Occipital lobe (tissue), 2 donors: ENCODE measurements around the gene LRRK1. TPM values are rescaled to one million over a fixed set of nuclear protein-coding genes. Genes with fewer than 3 reads are reported as not detected.
A peak's percentile ranks its signal among the peaks of the same experiment; 100 is the strongest.
"Not testable (repeated sequence)": the region's sequence is repeated elsewhere in the genome, so short reads cannot be mapped to it uniquely, and the experiment has no call there.

ENCODE experiments used
- DNase-seq: peaks from one replicate; lab custom pipeline; 2025; lab: John Stamatoyannopoulos, UW
- total RNA-seq: library from RNA; depleted of rRNA; stranded (reverse); fragments of >200 nt; gene quantifications from one replicate; pipeline ENCODE4 v1.2.3, GENCODE V29; 2014

The LRRK1 gene
- total RNA-seq, 1 donor from 2014 or later = 1.4 TPM

DNA sequence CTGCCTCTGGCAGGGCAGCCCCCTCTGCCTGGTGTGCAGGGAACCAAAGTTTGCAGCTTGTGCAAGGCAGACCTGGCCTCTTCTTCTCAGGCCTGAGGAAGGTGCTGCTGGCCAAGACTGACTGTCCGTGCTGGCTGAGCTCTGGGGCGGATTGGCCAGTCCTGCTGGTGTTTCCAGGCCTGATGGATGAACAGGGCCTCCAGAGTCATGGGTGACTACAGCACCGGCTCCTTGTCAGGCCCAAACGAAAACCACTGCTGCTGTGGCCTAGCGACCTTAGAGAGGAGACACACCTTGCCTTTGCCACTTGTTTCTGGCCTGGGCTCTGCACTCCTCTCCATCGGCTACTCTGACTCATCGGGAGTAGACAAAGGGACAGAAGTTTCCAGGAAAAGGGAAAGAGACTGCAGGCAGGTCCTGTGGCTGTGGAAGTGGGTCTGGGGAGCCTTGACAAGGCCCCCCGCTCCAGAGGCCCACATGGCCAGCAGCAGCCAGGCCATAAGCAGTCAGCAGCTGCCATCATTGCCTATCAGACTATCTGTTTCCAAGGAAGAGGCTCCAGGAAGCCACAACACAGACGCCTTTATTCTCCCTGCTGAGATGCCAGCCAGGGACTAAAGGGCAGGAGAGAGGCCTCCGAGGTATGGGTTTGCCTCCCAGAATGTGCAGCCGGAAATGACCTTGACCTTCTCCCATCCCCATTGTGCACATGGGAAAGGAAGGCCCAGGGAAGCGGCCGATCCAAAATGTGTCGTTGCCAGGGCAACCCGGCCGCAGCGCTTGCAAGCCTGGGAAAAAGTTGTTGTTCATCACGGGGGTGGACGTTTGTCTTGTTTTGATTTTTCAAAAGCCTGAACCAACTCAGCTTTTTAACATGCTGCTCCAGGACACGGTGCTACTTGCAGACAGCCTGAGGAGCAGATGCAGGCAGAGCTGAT is 172.2 kb downstream of the LRRK1 start:
- peak; percentile 13 for DNase-seq

DNA sequence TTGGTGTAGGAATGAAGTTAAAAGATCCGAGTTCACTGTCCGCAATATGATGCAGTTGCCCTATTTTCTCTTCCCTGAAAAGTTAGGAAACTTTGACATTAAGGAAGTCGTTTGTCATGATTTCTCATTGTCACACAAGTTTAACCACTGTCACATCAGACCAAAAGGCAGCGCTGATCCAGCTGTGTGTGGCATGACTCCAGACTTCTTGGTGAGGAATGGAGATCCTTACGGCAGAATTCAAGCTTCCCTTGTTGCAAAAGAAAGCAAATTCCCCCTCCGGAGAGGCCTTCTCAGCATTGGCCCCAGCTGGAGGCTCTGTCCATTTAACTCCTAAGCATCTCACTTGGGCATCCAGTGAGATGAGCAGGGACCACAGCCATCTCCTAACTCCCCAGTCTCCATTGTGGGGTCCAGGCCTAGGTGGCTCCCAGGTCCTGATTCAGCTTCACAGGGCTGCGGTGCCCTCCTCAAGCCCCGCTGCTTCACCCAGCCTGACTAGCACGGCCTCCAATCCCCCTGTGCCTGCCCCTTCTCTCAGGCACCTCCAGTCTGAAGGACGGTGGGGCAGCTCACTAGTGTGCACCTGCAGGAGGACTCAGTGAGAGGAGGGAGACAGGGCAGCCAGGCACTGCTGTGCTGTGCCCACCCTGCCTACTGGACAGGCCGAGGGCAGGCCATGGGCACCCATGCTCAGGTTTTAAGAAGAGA is 173.2 kb downstream of the LRRK1 start:
- DNase-seq = no peak

DNA sequence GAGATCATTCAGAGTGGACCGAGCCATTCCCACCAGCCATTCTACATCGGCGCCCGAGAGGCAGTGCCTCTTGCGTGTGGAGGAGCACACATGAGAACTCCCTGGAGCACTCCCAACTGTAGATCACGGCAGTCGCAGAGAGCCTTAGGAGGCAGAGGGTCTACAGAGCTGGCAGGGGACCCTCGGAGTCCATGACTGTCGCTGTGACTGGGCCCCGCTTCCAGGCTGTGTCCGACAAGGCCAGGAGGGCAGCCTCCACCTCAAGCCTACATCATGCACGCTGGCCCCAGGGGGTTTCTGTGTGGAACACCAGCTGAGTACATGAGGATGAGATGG is 173.7 kb downstream of the LRRK1 start:
- no peak for DNase-seq

DNA sequence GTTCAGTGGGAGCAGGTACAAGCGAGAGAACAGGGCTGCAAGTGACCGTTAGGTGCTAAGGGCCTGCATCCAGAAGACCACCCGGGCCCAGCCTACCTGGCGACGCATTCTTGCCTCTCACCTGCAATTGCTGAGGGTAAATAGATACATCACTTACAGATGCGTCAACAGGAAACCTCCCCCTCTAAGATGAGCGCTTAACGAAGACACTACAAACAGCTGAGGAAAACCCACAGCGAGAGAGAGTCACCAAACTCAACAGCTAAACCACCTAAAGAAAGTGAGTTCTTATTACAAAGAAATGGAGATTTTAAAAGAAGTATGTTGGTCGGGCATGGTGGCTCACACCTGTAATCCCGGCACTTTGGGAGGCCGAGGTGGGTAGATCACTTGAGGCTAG is 174.8 kb downstream of the LRRK1 start:
- DNase-seq = no peak

DNA sequence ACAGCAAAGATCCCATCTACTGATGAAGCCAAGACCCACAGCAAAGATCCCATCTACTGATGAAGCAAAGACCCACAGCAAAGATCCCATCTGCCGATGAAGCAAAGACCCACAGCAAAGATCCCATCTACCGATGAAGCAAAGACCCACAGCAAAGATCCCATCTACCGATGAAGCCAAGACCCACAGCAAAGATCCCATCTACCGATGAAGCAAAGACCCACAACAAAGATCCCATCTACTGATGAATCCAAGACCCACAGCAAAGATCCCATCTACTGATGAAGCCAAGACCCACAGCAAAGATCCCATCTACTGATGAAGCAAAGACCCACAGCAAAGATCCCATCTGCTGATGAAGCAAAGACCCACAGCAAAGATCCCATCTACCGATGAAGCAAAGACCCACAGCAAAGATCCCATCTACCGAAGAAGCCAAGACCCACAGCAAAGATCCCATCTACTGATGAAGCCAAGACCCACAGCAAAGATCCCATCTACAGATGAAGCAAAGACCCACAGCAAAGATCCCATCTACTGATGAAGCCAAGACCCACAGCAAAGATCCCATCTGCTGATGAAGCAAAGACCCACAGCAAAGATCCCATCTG is 176.7 kb downstream of the LRRK1 start:
- not testable (repeated sequence) for DNase-seq

DNA sequence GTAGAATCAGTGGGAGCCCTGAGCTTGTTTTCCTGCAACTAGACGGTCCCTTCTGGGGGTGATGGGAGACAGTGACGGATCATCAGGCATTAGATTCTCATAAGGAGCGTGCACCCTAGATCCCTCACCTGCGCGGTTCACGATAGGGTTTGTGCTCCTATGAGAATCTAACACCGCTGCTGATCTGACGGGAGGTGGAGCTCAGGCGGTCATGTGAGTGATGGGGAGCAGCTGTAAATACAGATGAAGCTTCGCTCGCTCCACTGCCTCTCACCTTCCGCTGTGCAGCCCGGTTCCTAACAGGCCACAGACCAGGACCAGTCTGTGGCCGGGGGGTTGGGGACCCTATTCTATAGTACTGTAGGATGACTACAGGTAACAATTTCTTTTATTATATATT is 178.0 kb downstream of the LRRK1 start:
- no peak for DNase-seq

DNA sequence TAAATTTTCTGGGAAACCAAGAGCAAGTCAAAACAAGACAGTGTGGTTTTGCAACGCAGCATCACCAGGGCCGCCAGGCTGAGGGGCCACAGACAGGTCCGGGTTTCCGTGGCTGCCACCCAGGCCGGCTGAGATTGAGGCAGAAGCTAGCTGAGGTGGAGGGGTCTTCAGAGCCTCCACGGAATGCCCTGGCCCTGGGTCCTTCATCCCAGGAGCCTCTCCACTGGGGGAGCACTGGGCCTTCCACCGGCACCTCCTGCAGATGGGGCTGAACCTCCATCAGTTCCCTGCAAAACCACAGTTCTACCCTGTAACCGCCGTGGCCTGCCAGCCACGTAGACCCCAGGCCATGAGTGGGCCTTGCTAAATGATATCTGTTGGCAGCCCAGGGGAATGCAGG is 180.0 kb downstream of the LRRK1 start:
- no peak for DNase-seq

DNA sequence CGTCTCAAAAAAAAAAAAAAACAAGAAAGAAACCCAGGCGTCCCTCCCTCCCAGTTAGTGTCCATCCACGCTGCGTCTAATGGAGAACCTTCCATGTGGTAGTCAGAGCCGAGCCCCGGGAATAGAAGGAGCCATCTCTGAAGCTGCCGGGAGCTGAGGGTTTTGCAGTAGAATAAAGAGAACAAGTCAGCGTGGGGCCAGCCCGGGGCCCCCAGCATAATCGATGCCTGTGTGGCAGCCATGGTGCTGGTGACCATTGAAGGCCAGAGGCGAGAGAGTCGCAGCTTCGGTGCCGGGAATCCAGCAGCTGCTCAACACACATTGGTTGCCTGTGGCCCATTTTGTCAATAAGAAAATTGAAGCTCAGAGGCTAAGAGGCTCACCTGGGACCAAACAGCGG is 181.0 kb downstream of the LRRK1 start:
- DNase-seq = no peak

DNA sequence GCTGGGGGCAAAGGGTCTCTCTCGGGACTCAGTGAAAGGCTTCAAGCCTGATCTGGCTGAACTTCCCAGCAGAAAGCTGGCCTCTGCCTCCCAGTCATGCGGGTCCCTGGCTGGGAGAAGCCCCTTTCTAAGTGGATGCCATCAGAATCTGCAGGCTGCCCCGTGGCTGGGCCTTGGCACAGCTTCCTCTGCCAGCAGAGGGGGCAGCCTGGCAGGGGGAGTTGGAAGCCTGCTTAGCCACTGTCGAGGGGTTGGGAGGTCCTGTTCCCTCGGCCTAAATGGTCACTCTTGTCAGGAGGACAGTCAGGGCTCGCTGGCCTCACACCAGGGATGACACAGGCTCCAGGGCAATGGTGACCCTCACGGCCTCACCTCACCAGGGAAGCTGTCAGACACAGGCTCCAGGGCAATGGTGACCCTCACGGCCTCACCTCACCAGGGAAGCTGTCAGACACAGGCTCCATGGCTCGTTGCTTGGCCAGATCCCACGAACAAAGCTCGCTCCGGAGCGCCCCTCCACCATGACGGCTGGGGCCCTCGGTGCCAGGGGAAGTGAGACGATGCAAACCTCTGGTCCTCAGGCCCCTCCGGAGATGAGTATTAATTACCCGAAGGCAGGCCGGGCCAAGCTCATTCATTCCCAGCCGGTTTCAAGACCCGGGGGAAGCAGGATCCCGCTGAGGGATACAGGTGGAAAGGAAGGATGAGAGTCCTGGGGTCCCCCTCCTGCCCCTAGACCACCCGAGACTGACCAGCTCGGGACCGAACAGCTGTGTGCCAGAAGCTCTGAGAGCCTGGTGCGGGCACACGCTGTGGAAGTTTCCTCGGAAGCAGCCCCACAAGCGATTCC is 181.7 kb downstream of the LRRK1 start:
- no peak for DNase-seq

DNA sequence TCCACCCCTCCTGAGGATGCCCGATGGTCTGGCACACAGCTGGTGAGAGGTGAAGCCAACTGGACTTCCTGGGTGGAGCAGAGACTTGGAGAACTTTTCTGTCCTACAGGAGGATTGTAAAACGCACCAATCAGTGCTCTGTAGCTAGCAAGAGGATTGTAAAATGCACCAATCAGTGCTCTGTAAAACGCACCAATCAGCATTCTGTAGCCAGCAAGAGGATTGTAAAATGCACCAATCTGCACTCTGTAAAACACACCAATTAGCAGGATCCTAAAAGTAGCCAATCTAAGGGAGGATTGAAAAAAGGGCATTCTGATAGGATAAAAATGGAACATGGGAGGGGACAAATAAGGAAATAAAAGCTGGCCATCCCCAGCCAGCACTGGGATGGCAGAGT is 182.5 kb downstream of the LRRK1 start:
- DNase-seq = no peak

DNA sequence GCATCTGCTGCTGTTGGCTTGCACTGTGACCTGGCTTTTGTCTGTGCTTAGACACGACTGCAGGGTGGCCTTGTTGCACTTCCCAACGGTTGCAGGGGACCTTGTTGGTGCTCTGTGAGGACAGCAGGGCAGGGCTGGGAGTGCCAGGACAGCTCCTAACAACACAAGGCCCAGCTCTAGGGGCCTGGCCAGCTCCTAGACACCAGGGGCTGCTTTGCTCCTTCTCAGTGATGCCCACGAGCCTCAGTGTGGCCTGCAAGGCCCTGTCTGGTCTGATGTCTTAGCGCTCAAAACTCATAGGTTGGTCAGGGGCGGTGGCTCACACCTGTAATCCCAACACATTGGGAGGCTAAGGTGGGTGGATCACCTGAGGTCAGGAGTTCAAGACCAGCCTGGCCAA is 183.6 kb downstream of the LRRK1 start:
- no peak for DNase-seq

DNA sequence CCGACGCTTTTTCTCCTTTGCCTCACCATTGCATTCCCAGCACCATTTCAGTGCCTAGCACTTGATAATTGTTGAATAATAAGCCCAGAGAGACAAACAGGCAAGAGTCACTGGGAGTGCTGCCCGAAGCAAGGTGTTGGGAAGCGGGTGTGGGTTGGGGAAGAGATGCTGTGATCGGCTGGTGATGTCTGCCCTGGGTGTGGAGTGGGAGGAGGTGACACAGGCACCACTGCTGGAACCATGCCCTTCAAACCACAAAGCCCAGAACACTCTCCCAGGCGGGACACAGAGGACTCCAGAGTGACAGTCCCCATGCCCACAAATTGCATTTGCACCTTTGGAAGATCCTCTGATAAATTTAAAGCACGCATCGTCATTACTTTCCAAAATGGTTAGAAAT is 184.4 kb downstream of the LRRK1 start:
- no peak for DNase-seq

DNA sequence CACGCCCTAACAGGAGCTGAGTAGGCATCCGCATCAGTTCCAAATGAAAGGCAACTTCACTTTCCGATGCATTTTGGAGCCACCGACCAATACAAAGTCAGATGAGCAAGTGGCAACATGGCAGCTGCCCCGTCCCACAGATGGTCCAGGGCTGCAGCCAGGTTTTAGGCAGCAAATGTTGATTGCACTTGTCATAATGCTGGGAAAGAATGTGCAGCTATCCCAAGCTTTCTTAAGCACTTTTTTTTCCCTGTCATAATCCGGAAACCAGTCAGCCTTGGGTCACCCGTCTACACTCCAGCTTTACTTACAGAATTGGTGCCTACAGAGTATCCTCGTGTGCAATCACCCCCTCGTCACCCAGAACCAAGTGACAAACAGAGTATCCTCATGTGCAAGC is 185.0 kb downstream of the LRRK1 start:
- no peak for DNase-seq

DNA sequence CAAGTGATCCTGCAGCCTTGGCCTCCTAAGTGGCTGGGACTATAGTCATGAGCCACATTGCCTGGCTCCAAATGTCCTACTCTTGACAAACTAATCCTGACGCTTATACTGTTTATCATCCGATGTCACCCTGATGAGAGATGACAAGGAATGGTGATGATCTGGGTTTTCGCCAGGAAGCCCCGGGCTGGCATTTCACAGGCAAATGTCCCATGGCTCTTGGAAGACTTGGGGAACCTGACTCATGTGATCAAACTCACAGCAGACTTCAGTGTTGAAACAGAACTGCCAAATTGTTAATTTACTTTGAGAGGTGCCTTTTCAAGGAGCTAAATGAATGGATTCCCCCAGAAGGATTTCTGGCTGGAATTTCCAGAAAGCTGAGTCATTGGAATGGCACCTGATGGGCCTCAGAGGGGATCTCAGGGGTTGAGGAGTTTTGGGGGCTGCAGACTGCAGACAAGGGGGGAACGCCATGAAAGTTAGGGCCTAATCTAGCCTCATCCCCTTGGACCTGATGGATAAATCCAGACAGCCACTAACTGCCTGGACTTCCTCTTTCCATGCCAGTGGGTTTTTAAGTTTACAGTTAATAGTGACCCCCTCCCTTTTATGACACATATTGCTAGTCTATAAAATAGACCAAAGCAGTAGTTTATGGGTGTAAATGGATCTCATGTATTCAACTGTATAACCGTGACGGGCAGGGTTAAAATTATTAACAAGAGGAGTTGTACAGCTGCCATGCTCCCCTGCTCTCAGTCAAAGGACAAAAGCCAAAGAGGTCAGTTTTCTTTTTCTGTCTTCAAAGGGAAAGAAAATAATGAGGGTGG is 186.1 kb downstream of the LRRK1 start:
- DNase-seq = no peak

DNA sequence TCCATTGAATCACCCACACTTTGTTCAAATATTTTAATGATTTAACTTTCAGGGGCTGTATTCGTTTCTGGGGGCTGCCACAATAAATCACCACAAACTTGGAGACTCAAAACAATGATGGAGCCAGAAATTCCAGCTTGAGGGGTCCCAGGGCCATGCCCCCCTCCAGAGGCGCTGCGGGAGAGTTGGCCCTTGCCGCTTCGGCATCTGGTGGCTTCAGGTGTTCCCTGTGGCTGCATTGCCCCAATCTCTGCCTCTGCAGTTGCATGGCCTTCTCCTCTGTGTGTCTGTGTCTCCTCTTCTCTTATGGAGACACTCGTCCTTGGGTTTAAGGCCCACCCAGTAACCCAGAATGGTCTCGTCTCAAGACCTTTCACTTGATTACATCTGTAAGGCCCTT is 187.9 kb downstream of the LRRK1 start:
- DNase-seq = no peak

DNA sequence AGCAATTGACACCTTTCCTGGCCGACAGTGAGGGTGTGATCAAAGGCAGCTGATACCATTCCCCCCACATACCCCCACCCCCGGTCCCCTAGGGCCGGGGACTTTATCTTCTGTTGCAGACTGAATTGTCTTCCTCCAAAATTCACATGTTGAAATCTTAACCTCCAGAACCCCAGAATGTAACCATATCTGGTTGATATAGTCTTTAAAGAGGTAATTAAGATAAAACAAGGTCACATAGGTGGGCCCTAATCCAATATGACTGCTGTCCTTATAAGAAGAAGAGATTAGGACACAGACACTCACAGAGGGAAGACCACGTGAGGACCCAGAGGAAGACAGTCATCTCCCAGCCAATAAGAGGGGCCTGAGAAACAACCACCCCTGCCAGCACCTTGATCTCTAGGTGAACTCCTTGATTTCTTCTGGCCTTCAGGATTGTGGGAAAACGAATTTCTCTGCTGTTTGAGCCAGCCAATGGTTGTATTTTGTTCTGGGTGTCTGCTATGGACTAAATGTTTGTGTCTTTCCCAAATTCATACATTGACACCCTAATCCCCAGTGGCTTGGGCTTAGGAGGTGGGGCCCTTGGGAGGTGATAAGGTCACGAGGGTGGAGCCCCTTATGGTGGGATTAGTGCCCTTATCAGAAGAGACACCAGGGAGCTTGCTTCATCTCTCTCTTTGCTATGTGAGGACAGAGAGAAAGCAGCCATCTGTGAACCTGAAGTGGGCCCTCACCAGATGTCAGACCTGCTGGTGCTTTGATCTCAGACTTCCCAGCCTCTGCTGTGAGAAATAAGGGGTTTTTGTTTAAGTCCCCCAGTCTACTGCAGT is 188.7 kb downstream of the LRRK1 start:
- DNase-seq = no peak

DNA sequence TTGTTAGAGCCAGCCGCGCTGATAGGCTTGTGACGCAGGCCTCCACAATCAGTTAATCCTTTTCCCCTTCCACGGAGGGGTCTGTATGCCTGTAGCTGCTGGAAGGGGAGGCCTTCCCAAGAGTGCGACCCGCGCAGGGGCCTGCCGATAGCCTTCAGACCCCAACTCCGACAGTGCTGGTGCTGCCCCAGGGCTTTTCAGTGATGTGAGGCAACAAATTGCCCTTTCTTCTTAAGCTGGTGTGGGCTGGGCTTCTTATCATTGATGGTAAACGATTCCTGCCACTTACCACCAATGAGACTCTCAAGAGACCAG is 189.3 kb downstream of the LRRK1 start:
- no peak for DNase-seq

DNA sequence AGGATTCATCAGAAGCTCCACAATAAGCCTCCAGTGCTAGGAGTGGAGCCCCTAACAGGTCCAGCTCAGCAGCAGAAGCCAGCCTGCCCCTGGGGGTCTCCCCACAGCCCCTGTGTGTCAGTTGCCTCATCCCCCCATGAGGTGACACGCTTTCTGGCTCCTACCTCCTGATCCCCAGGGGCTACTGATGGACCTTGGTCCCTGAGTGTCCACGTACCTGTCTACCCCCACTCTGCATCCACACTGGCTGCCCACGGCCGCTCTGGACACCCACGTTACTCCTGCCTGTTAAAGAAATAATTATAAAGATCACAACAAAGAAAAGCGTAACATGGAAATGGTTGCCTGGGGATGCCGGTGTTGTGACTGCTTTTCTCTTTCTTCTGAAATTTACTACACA is 189.6 kb downstream of the LRRK1 start:
- no peak for DNase-seq

DNA sequence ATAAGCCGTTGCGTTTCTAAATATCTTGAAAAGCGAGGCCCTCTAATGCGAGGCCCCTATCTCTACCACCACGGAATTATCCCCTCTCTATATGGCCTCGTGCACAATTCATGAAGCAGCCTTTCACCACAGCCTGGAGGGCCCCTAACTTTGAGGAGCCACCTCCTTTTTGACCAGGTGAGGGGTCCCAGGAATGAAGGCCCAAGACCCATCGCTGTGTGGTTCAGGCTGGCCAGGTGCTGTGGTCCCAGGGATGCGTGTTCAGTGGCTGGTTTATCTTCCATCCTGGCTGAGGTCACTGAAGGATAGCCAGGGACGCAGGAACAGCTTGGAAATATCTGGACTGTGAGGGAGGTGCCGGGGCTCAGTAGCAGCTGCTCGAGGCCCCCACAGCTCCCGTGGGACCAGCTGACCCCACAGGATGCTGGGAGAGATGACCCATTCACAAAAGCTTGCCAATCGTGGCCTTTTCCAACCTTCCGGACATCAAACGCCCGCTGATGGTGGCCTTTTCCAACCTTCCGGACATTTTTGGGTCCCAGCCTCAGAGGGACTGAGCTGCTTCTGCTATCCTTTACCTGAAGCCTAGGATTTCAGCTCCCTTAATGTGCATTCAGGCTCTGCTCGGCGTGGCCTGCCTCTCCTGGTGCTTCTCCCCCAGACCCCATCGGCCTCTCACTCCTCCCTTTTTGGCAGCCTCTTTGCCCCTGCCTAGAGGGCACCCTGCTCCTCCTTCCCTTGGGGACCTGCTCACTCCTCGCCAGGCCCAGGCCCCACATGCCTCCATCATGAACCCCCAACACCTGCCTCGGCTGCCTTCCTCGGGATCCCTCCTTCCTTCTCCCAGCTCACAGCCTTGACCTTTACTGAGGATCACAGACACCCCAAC is 191.8 kb downstream of the LRRK1 start:
- DNase-seq = no peak
